GM23338 (cell line): ENCODE data around the gene RASA3.

ENCODE experiments used
- CREB1 ChIP-seq: fragments of 250-450 bp; sonication (Bioruptor Pico); IDR thresholded peaks from 2 replicates; pipeline ENCODE4 v1.5.0; 2020; ENCODE audit warnings: low read depth, mild to moderate bottlenecking, moderate library complexity
- ETS1 ChIP-seq: IDR thresholded peaks from 2 replicates; pipeline ENCODE4 v1.6.1; 2016; ENCODE audit warnings: antibody characterized with exemption
- EZH2 ChIP-seq: fragments of 200-600 bp; sonication (generic); IDR thresholded peaks from one replicate; pipeline ENCODE4 v1.8.0; 2017; ENCODE audit warnings: antibody characterized with exemption, mild to moderate bottlenecking, low read depth; ENCODE audit not compliant: unreplicated experiment
- EZH2phosphoT487 ChIP-seq: fragments of 200-600 bp; sonication (generic); IDR thresholded peaks from one replicate; pipeline ENCODE4 v1.8.1; 2018; ENCODE audit warnings: antibody characterized with exemption; ENCODE audit not compliant: unreplicated experiment
- JUNB ChIP-seq: IDR thresholded peaks from one replicate; pipeline ENCODE4 v1.6.1; 2016; ENCODE audit warnings: antibody characterized with exemption; ENCODE audit not compliant: unreplicated experiment
- NANOG ChIP-seq: IDR thresholded peaks from 2 replicates; pipeline ENCODE4 v1.6.1; 2016; ENCODE audit warnings: antibody characterized with exemption, borderline replicate concordance
- POLR2AphosphoS5 ChIP-seq: IDR thresholded peaks from 2 replicates; pipeline ENCODE4 v1.6.1; 2016; ENCODE audit warnings: antibody characterized with exemption, low read depth
- REST ChIP-seq: IDR thresholded peaks from one replicate; pipeline ENCODE4 v1.6.1; 2018; ENCODE audit warnings: antibody characterized with exemption; ENCODE audit not compliant: unreplicated experiment
- STAT1 ChIP-seq: IDR thresholded peaks from one replicate; pipeline ENCODE4 v1.6.1; 2016; ENCODE audit warnings: antibody characterized with exemption; ENCODE audit not compliant: unreplicated experiment
- ZNF114 ChIP-seq: fragments of 250-450 bp; sonication (Bioruptor Pico); IDR thresholded peaks from 2 replicates; pipeline ENCODE4 v1.5.0; 2020; ENCODE audit warnings: mild to moderate bottlenecking, moderate library complexity
- ZNF331 ChIP-seq: fragments of 250-450 bp; sonication (Bioruptor Pico); IDR thresholded peaks from 2 replicates; pipeline ENCODE4 v1.5.0; 2020; ENCODE audit warnings: low read depth, mild to moderate bottlenecking, moderate library complexity
- TF ChIP-seq, protein P1 (sequence below), 2 experiments: fragments of 200-600 bp in 1 of 2; sonication (generic) in 1 of 2; conservative IDR thresholded peaks; 2 replicates each; pipeline versions ENCODE4 v1.5.1 to v1.6.1; 2016 to 2017; ENCODE audit warnings: antibody characterized with exemption in 2 of 2, low read depth in 2 of 2, mild to moderate bottlenecking in 2 of 2, moderate library complexity in 1 of 2

GRCh38 chr13:114005206-114005724 lies 127.2 kb downstream of the RASA3 start:
- TF ChIP-seq STAT1 = no peak
- TF ChIP-seq, protein P1, sequence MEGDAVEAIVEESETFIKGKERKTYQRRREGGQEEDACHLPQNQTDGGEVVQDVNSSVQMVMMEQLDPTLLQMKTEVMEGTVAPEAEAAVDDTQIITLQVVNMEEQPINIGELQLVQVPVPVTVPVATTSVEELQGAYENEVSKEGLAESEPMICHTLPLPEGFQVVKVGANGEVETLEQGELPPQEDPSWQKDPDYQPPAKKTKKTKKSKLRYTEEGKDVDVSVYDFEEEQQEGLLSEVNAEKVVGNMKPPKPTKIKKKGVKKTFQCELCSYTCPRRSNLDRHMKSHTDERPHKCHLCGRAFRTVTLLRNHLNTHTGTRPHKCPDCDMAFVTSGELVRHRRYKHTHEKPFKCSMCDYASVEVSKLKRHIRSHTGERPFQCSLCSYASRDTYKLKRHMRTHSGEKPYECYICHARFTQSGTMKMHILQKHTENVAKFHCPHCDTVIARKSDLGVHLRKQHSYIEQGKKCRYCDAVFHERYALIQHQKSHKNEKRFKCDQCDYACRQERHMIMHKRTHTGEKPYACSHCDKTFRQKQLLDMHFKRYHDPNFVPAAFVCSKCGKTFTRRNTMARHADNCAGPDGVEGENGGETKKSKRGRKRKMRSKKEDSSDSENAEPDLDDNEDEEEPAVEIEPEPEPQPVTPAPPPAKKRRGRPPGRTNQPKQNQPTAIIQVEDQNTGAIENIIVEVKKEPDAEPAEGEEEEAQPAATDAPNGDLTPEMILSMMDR (conservative IDR thresholded peaks at IDR 0.05; ENCODE audit: low read depth in 2 of 2) = no peak
- no peak for TF ChIP-seq POLR2AphosphoS5
- TF ChIP-seq JUNB = no peak
- no peak for TF ChIP-seq EZH2
- TF ChIP-seq NANOG = no peak
- no peak for TF ChIP-seq EZH2phosphoT487
- no peak for TF ChIP-seq ZNF114 (CRISPR knock-in tag)
- no peak for TF ChIP-seq REST
- no peak for TF ChIP-seq CREB1
- TF ChIP-seq ZNF331 (CRISPR knock-in tag) = no peak
- TF ChIP-seq ETS1 = no peak
